Fibroblast of peridontal ligament (primary cell): ENCODE measurements around the gene LGI2.
"Not testable (repeated sequence)": the region's sequence is repeated elsewhere in the genome, so short reads cannot be mapped to it uniquely, and the experiment has no call there.

Source experiments
- DNase-seq: peaks from one replicate; pipeline ENCODE4 v3.0.0-alpha.2; 2010; ENCODE audit errors: extremely low read depth

The LGI2 gene, protein sequence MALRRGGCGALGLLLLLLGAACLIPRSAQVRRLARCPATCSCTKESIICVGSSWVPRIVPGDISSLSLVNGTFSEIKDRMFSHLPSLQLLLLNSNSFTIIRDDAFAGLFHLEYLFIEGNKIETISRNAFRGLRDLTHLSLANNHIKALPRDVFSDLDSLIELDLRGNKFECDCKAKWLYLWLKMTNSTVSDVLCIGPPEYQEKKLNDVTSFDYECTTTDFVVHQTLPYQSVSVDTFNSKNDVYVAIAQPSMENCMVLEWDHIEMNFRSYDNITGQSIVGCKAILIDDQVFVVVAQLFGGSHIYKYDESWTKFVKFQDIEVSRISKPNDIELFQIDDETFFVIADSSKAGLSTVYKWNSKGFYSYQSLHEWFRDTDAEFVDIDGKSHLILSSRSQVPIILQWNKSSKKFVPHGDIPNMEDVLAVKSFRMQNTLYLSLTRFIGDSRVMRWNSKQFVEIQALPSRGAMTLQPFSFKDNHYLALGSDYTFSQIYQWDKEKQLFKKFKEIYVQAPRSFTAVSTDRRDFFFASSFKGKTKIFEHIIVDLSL

DNA sequence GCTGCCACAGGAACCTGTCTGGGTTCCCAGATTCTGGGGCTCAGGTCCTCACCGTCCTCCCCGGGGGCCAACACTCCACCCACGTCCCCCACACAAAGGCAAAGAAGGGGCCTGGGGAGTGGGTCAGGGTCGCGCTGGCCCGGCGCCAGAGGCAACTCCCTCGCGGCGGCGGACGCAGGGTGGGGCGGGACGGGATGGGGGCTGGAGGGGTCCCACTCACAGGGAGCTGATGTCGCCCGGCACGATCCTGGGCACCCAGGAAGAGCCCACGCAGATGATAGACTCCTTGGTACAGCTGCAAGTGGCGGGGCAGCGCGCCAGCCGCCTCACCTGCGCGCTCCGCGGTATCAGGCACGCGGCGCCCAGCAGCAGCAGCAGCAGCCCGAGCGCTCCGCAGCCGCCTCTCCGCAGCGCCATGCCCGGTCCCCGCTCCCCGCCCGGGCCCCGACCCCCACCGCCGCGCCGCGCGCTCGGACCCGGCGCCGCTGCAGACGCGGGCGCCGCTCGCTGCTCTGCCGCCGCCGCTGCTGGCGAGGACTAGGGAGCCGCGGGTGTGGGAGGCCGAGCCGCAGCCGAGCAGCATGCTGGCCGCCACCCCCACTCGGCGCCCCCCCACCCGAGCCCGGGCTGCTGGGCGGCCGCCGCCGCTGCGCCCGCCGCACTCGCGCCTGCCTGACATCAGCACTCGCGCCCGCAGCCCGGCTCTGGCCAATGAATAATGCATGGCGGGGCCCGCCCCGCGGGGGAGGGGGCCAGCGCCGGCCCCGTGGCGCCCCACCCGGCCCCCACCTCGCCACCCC, at the start of gene LGI2:
LGI2 (minus strand) TSS at position 670 of the 800 bp plus-strand sequence; CDS start at position 417, 253 bp downstream.
- no peak for DNase-seq

DNA sequence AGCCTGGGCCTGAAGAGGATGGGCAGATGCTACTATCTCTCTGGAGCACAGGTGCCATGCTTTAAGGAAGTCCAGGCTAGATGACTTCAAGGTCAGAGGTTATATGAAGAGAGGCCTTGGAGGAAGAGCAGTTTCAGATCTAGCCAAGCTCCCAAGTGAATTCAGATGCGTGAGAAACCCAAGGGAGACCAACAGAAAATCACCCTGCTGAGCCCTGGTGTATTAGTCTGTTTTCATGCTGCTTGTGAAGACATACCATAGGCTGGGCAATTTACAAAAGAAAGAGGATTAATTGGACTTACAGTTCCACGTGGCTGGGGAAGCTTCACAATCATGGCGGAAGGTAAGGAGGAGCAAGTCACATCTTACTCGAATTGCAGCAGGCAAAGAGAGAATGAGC, 47.8 kb upstream of the LGI2 start:
- DNase-seq, result no peak

DNA sequence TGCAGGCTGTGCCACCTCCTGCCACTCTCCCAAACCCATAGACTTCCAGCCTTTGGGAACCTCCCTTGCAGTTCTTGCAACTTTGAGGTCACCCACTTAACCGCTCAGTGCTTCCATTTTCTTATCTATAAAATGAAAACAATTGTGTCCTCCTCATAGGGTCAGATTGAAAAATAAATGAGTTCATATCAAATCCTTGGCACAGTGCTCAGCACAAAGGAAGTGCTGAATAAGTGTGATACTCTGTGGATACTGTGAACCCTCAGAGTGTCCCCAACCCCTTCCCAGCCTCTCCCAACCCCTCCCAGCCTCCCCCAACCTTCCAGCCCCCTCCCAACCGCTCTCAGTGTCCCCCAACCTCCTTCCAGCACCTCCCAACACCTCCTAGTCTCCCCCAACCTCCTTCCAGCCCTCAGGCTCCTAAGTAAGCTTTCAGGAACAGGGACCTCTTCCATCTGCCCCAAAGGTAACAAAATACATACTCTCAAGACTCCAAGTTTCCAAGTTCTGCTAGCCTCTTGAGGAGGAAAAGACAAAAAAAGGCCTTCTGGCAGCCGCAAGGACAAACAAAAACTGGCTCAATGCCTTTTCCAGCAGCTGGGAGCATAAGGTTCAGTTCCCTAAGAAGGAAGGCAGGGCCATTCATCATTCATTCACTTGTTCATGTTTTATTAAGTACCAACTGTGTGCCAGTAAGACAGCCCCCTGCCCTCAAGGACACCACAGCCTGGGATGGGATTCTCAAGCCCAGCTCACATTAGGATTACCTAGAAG, 46.1 kb upstream of the LGI2 start:
- DNase-seq, result no peak

DNA sequence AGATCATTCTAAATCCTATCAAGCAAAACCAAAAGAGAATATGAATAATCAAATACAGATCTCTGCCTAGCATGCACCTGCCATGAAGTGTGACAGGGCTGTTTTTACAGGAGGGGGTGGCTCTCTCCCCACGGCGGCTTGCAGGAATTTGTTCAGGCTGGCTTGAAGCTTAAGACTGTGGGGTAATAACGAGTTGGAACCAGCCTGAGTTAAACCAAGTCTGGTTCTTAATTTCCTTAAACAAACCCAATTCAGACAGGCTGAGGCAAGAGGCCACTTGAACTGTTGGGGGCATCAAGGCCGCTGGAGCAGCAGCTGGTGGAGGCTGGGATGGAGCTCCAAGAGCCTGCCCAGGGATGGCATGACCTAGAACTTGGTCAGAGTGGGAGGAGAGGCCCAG, 45.1 kb upstream of the LGI2 start:
- DNase-seq, result no peak

DNA sequence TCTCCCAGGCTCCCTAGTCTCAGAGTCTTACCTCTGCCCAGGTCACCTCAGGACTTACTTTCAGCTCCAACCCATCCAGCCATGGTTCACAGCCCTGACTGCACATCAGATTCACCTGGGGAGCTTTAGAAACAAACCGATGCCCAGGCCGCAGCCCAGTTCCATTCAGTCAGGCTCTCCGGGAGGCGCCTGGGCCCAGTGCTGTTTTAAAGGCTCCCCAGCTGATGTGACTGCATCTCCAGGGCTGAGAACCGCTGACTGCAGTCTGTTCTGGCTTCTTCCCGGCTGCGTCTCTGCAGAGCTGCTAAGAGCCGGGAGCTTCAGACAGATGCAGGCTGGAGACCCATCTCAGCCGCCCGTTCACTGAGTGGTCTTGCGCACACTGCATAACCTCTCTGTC, 44.4 kb upstream of the LGI2 start:
- no peak for DNase-seq

DNA sequence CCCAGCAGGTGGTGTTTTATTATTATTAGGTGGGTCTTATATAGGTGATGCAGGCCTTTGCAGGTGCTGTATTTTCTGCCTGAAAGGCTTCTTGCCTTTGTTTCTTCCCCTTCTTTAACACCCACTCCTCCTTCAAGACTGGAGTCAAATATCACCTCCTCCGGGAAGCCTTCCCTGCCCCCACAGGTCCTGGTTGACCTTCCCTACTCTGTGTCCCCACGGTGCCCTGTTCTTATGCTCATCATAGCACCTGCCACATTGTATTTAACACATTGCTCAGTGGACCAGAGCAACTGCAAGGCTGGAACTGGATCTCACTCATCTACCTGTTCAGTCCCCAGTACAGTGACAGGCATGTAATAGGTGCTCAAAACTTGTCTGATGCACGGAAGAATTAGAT, 39.8 kb upstream of the LGI2 start:
- DNase-seq, result no peak

DNA sequence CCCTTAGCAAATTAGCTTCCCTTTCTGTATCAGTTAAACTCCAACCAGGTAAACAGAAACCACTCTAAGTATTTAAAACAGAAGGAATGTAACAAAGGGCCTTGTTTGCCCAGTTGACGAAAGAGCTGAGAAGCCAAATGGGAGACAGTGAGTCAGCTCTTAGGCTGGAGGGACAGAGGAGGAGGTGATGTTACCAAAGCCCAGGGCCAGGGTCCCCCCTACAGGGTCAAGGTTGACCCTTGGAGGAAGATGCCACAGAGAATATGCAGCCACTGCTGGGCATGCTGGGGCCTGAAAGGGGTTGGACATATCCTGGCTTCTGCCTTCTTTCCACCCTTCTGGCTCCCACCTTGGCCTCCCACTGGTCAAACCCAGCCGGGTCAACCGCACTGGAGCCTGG, 38.3 kb upstream of the LGI2 start:
- DNase-seq, result no peak

DNA sequence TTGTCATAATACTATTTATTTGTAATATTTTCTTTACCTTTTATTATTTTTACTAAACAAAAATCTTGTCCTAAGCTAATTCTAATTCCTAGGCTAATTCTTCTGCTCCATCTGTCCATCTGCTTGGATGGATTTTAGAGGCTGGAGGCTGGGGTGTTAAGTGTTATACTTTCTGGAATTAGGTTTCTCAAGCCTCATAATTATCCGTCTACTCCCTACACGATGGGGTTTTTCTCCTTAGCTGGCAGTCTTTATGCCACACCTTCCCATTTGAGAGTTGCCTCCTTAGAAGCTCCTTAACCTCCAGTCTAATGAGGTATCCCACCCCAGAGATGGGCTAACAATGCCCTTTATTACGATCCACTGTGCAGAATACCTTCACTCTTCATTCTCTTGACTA, 37.6 kb upstream of the LGI2 start:
- DNase-seq, result no peak

DNA sequence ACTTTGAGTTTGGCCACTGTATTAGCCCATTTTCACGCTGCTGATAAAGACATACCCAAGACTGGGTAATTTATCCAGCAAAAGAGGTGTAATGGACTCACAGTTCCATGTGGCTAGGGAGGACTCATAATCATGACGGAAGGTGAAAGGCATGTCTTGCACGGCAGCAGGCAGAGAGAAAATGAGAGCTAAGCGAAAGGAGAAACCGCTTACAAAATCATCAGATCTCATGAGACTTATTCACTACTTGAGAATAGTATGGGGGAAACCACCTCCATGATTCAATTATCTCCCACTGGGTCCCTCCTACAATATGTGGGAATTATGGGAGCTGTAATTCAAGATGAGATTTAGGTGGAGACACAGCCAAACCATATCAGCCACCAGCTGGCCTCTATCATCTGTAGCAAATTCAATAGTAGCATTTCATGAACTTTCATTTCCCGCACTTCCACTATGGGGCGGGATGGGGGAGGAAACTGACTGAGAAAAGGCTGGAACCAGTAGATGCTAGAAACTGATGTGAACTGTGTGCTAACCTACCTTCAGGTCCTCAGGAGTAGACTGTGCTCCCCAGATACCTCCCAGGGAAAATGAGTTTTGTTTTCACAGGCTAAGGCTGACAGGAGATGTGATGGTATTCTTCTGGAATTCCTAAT, 35.3 kb upstream of the LGI2 start:
- no peak for DNase-seq

DNA sequence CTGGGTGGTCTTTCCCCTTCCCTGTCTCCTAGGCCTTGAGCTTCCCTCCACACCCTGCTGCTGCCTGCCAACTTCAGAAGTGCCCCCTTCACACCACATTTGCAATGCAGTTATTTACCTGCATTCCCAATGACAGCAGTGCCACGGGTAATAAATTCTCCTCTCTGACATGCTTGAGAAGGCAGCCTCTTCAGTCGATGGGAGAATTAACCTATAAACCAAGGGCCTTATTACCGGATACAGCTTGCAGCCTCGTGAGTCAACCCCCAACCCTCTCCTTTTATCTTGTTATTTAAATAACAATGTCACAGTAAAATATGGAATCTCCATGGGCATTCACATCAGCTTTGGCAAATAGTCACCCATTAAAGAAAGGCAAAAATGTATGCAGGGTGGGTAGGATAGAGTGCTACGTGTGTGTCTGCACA, 34.7 kb upstream of the LGI2 start:
- DNase-seq, result no peak

DNA sequence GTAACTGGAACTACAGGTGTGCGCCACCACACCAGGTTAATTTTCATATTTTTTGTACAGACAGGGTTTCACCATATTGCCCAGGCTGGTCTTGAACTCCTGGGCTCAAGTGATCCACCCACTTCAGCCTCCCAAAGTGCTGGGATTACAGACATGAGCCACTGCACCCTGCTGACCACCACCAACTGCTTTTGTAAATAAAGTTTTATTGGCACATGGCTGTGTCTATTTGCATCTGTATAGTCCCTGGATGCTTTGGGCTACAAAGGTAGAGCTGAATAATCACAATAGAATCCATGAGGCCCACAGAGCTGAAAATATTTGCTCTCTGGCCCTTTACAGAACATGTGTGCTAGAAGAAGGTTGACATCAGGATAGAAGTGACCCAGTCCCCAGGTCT, 33.7 kb upstream of the LGI2 start:
- DNase-seq, result not testable (repeated sequence)

DNA sequence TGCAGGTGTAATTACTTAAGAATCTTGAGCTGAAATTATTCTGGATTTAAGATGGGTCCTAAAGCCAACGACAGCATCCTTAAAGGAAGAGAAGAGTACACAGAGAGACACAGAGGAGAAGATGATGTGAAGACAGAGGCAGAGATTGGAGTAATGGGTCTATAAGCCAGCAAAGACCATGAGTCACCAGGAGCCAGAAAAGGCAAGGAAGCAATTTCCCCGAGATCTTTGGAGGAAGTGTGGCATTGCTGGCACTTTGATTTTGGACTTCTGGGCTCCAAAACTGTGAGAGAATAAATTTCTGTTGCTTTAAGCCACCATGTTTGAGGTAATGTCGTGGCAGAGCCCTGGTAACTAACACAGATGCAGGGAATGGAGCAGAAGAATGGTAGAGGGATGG, 32.4 kb upstream of the LGI2 start:
- no peak for DNase-seq

DNA sequence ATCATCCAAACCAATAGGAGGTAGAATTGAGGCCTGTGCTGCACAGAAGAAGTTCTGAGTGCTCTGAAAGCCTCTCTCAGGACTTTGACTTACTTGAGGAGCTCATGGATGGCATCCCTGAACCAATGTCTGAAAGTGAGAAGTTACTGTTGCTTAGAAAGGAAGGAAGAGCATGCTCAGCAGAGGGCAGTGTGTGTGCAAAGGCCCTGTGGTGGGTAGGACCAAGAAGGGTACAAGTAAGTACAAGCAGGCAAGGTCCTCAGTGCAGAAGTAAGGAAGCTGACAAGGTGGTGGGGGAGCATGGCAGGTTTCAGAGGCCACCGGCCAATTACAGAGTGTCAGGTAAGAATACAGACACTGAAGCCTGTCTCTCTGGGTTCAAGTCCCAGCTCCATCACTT, 31.4 kb upstream of the LGI2 start:
- no peak for DNase-seq

DNA sequence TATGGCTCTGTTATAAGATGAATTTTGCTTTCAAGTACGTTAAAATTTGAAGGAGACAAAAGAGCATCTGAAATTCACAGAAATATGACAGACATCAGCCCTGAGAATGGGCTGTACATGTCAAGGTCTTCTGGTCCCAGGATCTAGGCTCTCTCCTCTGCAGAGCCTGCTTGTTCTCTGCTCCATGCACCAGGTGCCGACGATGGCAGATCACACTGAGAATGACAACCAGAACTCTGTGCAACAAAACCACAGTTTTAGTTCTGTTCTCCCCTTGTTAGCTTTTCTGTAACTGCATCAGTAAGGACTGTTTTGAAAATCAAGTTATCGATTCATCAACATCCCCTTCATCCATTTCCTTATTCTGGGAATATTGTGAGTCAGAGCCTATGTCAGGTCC, 30.9 kb upstream of the LGI2 start:
- no peak for DNase-seq

DNA sequence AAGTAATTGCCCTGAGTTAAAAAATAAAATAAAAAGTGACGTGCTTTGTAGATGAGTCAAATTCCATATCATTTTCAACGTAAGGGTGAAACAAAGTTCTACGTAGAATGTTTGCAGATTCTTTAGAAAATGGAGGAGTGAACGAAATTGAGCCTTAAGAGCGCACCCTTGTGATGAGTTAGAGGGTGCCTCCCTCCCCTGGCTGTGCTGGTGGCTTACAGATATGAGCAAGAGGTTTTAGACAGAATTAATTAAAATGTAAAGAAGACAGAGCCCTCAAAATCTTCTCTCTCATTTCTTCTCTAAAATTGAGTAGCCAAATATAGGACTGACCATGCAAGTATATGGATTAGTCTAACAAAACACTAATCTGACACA, 30.2 kb upstream of the LGI2 start:
- no peak for DNase-seq

DNA sequence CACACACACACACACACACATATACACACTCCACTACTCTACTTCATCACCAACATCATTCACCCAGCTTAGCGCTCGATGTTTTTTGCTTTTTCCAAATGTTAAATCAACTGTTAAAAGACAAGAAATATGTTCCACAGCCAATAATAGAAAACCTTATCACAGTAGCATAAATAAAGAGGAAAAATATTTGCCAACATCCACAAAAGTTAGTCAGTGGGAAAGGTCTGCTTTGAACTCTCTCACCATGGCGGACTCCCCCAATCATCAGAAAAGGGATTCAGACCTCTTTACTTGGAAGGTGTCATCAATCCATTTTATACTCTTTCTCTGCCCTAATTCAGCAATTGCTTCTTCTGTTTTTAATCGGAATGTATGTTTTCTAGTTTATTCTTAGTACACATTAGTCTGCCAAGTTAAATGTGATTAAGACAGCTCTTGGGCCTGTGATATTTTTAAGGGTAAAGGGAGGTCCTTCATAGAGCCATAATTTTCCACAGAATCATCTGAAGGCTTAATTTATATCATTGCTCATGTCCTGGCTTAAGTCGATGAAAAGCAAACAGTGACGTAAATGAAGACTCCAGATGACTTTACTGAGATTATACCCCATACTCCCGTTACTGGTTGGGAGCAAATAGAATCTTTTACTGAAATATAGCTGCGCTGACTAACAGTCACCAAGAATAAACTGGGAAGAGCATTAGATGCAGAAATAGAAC, 29.7 kb upstream of the LGI2 start:
- no peak for DNase-seq

DNA sequence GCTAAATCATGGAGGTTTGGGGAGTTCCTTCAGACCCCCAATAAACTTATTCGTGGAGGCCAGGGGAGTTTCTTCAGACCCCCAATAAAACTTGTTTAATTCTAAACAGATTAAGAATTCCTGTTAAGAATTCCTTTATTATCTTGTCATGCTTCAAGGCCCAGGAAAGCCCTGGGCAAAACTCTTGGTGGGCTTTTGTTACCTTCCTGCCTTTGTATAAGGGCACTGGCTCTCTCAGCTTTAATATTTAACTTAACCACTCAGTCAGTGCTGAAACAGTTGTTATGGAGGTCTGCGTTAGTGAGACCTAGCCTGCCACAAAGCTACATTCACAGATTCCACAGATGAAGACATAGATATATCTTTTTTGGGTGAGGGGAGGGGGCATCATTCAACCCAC, 29.0 kb upstream of the LGI2 start:
- DNase-seq, result no peak

DNA sequence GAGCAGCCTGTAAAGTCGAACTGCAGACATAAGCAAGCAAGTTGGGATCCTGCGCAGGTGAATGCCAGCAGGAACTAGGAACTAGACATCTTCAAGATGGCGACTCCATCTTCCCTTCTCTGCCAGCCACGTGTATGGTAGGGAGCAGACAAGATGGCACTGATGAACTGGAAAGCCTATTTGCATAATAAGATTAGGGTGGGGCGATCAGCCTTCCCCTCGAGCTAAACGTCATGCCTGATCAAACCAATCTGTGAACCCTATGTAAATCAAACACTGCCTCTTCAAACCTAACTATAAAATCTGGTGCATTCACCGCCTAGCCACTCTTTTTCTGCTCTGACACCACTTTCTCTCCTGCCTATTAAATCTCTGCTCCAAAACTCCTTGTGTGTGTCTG, 28.1 kb upstream of the LGI2 start:
- DNase-seq, result no peak

DNA sequence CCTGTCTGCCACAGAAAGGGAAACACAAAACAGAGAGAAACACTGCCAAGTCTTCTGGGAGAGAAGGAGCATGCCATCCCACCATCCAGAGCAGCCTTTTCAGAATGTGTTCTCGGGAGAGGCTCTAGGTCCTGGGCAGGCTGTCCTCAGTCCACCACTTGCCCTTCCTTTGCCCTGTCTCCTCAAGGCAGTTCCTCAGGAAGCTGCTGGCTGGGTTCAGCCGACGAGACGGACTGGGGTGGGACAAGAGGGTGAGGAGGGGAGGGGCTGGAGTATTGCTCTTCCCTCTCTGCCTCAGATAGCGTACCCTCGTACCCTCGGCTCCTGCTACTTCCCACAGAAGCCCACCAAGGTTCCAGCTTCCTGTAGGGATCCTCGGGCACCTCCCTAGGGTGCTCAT, 26.6 kb upstream of the LGI2 start:
- no peak for DNase-seq

DNA sequence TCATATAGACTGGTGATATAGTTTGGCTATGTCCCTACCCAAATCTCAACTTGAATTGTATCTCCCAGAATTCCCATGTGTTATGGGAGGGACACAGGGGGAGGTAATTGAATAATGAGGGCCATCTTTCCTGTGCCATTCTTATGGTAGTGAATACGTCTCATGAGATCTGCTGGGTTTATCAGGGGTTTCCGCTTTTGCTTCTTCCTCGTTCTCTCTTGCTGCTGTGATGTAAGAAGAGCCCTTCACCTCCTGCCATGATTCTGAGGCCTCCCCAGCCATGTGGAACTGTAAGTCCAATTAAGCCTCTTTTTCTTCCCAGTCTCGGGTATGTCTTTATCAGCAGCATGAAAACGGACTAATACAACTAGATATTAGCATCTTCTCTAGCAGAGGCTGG, 21.3 kb upstream of the LGI2 start:
- DNase-seq, result not testable (repeated sequence)

DNA sequence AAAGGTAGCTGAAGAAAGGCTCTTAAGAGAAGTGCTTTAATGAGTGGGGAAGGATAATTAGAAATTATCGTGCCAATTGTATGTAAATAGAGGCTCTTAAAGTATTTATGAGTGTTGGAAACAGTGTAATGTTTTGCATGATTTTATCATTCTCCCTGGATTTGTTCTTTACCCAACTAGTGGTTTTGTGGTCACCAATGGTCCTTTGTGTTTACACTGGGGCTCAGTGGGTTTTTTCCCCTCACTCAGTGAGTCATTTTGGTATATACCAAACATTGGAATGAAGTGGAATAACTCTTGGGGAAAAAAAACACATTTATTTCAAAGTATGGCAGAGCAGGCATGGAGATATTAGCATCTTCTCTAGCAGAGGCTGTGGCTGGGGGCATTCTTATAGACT, 20.8 kb upstream of the LGI2 start:
- DNase-seq, result peak; percentile 20
